ENCODE results near the gene KLHL13.

KLHL13 gene

GRCh38 chrX:118066867-118067515, 49.6 kb downstream of the KLHL13 start:
- H3K27ac ChIP-seq = no peak overlapping the region
- no peak for TF ChIP-seq CTCF (IDR thresholded peaks at IDR 0.05)
- no peak for TF ChIP-seq ZFX (IDR thresholded peaks at IDR 0.05; ENCODE audit: borderline replicate concordance)

GRCh38 chrX:118062817-118063615, 53.6 kb downstream of the KLHL13 start:
- H3K27ac ChIP-seq = no peak overlapping the region
- TF ChIP-seq ZFX (IDR thresholded peaks at IDR 0.05; ENCODE audit: borderline replicate concordance) (no peak), CTCF (IDR thresholded peaks at IDR 0.05) (no peak)

- no peak for TF ChIP-seq CTCF (IDR thresholded peaks at IDR 0.05)
These were observed 54.4 kb downstream of the KLHL13 start for GRCh38 chrX:118062048-118062789.

DNA sequence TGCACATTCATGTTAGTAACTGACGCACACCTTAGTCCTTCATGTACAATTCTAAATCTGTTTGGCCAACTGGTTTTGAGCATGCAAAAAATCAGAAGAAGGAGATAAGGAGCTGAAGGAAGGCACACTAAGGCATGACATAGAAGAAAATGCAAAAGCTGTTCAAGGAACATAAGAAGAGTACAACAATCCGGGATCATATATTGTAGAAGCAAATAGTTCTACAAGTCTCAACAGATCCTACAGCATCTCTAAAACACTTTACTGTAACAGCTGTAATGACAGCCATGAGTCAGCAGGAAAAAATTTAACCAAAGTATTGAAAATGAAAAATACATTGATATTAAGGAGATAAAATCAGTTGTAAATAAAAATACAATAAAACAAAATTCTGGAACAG, 57.7 kb downstream of the KLHL13 start:
- TF ChIP-seq CTCF (IDR thresholded peaks at IDR 0.05) = no peak
- TF ChIP-seq ZFX (IDR thresholded peaks at IDR 0.05; ENCODE audit: borderline replicate concordance) = no peak
- no peak overlapping the region for H3K27ac ChIP-seq

More at GRCh38 chrX:118062048-118062789, 54.4 kb downstream of the KLHL13 start:
- H3K27ac ChIP-seq = no peak overlapping the region

DNA sequence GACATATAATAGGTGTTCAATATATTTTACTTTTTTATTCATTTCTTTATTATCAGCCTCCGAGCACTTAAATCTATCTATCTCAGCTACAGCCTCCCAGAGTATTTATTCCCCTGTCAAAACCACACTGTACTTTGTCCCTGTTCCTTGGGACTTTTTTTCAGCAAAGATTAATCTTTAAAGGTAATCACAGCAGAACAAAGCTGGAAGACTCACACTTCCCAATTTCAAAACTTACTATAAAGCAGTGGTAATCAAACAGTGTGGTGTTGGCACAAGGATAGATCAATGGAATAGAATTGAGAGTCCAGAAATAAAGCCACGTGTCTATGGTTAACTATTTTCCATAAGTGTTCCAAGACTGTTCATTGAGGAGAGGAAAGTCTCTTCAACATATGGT, 59.7 kb downstream of the KLHL13 start:
- TF ChIP-seq ZFX (IDR thresholded peaks at IDR 0.05; ENCODE audit: borderline replicate concordance) (no peak), CTCF (IDR thresholded peaks at IDR 0.05) (no peak)
- H3K27ac ChIP-seq = no peak overlapping the region

DNA sequence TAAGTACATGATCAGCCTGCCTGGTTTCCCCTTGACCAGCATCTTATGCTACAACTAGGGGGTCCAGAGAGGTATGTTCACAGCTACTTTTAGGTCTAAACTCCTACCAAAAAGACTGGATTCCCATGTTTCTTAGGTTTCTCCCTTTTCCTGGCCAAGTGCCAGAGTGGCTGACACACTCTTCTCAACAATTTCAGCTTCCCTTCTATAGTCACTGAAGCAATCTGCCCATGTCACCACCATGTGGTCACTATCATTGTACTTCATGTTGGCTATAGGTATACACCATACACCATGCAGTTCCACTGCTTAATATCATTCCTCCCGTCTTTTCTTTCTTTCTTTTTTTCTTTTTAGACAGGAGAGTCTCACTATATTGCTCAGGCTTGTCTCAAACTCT, 66.9 kb downstream of the KLHL13 start:
- H3K27ac ChIP-seq = no peak overlapping the region
- TF ChIP-seq CTCF (IDR thresholded peaks at IDR 0.05) (no peak), ZFX (IDR thresholded peaks at IDR 0.05; ENCODE audit: borderline replicate concordance) (no peak)
